Osteocyte (in vitro differentiated cells): ENCODE data around the gene JAK1. TPM values are rescaled to one million over a fixed set of nuclear protein-coding genes. Genes with fewer than 3 reads are reported as not detected.

ENCODE experiments used
- DNase-seq: peaks from one replicate; pipeline ENCODE4 v3.0.0; 2021; ENCODE audit warnings: mixed read lengths; ENCODE audit not compliant: unreplicated experiment; ENCODE audit errors: extremely low spot score
- H3K27ac Mint-ChIP-seq: one replicate; pipeline ENCODE4 v1.8.0; 2021; ENCODE audit warnings: mild to moderate bottlenecking, mixed read lengths; ENCODE audit not compliant: unreplicated experiment
- H3K27me3 Mint-ChIP-seq: one replicate; pipeline ENCODE4 v1.8.0; 2021; ENCODE audit warnings: mixed read lengths; ENCODE audit not compliant: unreplicated experiment
- H3K36me3 Mint-ChIP-seq: one replicate; pipeline ENCODE4 v1.8.0; 2021; ENCODE audit warnings: mixed read lengths; ENCODE audit not compliant: unreplicated experiment
- H3K4me1 Mint-ChIP-seq: one replicate; pipeline ENCODE4 v1.8.0; 2021; ENCODE audit warnings: mixed read lengths; ENCODE audit not compliant: unreplicated experiment
- H3K4me3 Mint-ChIP-seq: one replicate; pipeline ENCODE4 v1.8.0; 2021; ENCODE audit warnings: mild to moderate bottlenecking, moderate library complexity, mixed read lengths; ENCODE audit not compliant: unreplicated experiment
- H3K9me3 Mint-ChIP-seq: one replicate; pipeline ENCODE4 v1.8.0; 2021; ENCODE audit warnings: mixed read lengths; ENCODE audit not compliant: unreplicated experiment
- CTCF ChIP-seq: fragments of 200-600 bp; sonication (generic); IDR thresholded peaks from 2 replicates; pipeline ENCODE4 v1.5.0; 2021; ENCODE audit warnings: antibody characterized with exemption, mild to moderate bottlenecking, moderate library complexity
- total RNA-seq: library from RNA; stranded (reverse); gene quantifications from 2 replicates; pipeline ENCODE4 v1.2.1, GENCODE V29; 2021

JAK1 gene
- total RNA-seq, 1 donor from 2014 or later = 103 TPM

- no peak for DNase-seq
- peak overlapping the region; percentile 58 for H3K27ac Mint-ChIP-seq
- H3K4me1 Mint-ChIP-seq = peaks cover 22% of the 10 kb centered on the region
- peaks cover 31% of the 10 kb centered on the region for H3K36me3 Mint-ChIP-seq
- H3K27me3 Mint-ChIP-seq = no peaks in the 10 kb centered on the region
- H3K4me3 Mint-ChIP-seq = no peak overlapping the region
- no peak for TF ChIP-seq CTCF
- no peaks in the 10 kb centered on the region for H3K9me3 Mint-ChIP-seq
Observed at GRCh38 chr1:64864018-64864940, 102.1 kb downstream of the JAK1 start.

GRCh38 chr1:64861611-64862010 lies 104.7 kb downstream of the JAK1 start:
- Mint-ChIP-seq H3K4me1 (peaks cover 22% of the 10 kb centered on the region), H3K27ac (peak overlapping the region; percentile 52), H3K4me3 (no peak overlapping the region), H3K27me3 (no peaks in the 10 kb centered on the region), H3K9me3 (no peaks in the 10 kb centered on the region), H3K36me3 (peaks cover 37% of the 10 kb centered on the region)
- peak; percentile 40 for TF ChIP-seq CTCF
- DNase-seq = no peak

- no peak for DNase-seq
- TF ChIP-seq CTCF = no peak
- H3K27me3 Mint-ChIP-seq = no peaks in the 10 kb centered on the region
- no peaks in the 10 kb centered on the region for H3K9me3 Mint-ChIP-seq
- H3K27ac Mint-ChIP-seq = no peak overlapping the region
- peaks cover 53% of the 10 kb centered on the region for H3K36me3 Mint-ChIP-seq
- H3K4me1 Mint-ChIP-seq = peaks cover 9% of the 10 kb centered on the region
- no peak overlapping the region for H3K4me3 Mint-ChIP-seq
Observed at GRCh38 chr1:64857347-64857746, 109.0 kb downstream of the JAK1 start.

GRCh38 chr1:64856553-64856952 lies 109.8 kb downstream of the JAK1 start:
- H3K9me3 Mint-ChIP-seq = no peaks in the 10 kb centered on the region
- H3K27me3 Mint-ChIP-seq = no peaks in the 10 kb centered on the region
- peaks cover 6% of the 10 kb centered on the region for H3K4me1 Mint-ChIP-seq
- DNase-seq = no peak
- no peak overlapping the region for H3K4me3 Mint-ChIP-seq
- peaks cover 57% of the 10 kb centered on the region for H3K36me3 Mint-ChIP-seq
- TF ChIP-seq CTCF = no peak
- H3K27ac Mint-ChIP-seq = no peak overlapping the region

- Mint-ChIP-seq H3K4me3 (no peak overlapping the region), H3K27me3 (no peaks in the 10 kb centered on the region), H3K4me1 (no peaks in the 10 kb centered on the region), H3K27ac (no peak overlapping the region), H3K36me3 (peaks cover 60% of the 10 kb centered on the region), H3K9me3 (no peaks in the 10 kb centered on the region)
- TF ChIP-seq CTCF = no peak
- no peak for DNase-seq
Observed at GRCh38 chr1:64855557-64855956, 110.8 kb downstream of the JAK1 start.
